ENCODE data around the gene ARL6IP4. TPM values are rescaled to one million over a fixed set of nuclear protein-coding genes. Genes with fewer than 3 reads are reported as not detected.
A peak's percentile ranks its signal among the peaks of the same experiment; 100 is the strongest.
"Not testable (repeated sequence)": the region's sequence is repeated elsewhere in the genome, so short reads cannot be mapped to it uniquely, and the experiment has no call there.

ARL6IP4 gene
- polyA plus RNA-seq, 3 donors from 2014 or later = 131 to 327 (median 245) TPM

DNA sequence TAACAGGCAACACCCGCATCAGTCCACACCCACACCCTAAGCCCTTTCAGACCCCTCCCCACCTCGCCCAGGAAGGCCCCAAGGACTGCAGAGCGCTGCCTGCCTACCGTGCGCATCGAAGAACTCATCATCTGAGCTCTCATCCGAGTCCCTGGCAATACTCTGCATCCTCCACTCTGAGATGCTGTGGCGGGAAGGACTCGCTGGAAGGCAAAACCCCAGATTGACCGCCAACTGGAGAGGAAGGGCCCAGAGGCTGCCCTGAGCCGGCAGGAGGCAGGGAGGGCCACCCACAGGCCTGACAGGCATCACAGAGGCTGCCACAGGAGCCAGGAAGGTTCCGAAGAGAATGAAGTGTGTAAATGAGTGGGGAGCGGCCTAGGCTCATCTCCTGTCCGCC is 23.8 kb downstream of the ARL6IP4 start:
- no peak for DNase-seq
- Mint-ChIP-seq H3K36me3 (peaks cover 0 to 18% (median 6%) of the 10 kb centered on the region in 3 donors), H3K4me1 (no peaks in the 10 kb centered on the region), H3K27ac (no peak overlapping the region), H3K4me3 (no peak overlapping the region), H3K9me3 (no peaks in the 10 kb centered on the region), H3K27me3 (ENCODE audit: low read depth in 3 of 3) (peaks cover 0 to 1% (median 0%) of the 10 kb centered on the region in 3 donors)

DNA sequence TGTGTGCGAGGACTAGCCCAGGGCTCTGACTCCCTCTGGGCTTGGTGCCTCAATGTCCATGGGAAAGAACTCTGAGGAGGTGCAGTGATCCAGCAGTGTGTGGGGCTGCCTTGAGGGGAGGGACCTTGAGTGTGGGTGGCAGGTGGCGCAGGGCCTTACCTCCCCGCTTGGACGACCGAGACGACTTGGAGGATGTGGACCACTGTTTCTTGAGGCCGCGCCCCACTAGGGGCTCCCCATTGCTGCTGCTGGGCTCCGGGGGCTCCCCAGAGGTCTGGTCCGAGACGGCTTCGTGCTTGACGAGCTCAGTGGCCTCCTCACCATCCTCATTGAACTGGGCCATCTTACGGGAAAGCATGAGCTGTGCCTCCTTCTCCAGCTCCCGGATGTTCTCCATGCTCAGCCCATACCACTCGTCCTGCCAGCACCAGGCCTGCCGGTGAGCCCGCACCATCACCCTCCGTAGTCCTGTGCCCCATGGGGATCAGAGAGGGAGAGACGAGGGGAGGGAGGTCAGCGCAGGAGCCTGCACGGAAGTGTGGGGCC is 24.7 kb downstream of the ARL6IP4 start:
- H3K36me3 Mint-ChIP-seq = peaks cover 0 to 23% (median 6%) of the 10 kb centered on the region in 3 donors
- H3K4me1 Mint-ChIP-seq = no peaks in the 10 kb centered on the region
- peaks cover 0 to 1% (median 0%) of the 10 kb centered on the region in 3 donors for H3K27me3 Mint-ChIP-seq (ENCODE audit: low read depth in 3 of 3)
- no peak for DNase-seq
- no peaks in the 10 kb centered on the region for H3K9me3 Mint-ChIP-seq
- H3K27ac Mint-ChIP-seq = no peak overlapping the region
- no peak overlapping the region for H3K4me3 Mint-ChIP-seq

DNA sequence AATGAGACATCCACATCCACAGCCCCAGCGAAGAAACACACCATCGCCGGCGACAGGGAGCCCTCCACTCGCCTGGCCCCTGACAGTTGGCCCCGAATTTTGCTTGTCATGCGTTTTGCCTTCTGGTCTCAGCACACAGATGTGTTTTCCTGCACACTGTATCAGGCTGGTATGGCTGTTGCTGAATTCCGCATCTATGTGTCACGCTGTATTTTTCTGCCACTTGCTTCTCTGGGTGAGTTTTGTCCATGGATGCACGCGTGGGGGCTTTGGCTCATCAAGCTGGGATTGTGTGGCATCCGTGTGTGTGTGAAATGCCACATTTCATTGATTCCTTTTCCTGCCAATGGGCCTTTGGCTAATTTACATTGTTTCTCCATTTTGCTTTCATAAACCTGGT is 26.5 kb downstream of the ARL6IP4 start:
- no peak overlapping the region for H3K27ac Mint-ChIP-seq
- H3K4me1 Mint-ChIP-seq = no peaks in the 10 kb centered on the region
- no peak for DNase-seq
- H3K4me3 Mint-ChIP-seq = no peak overlapping the region
- H3K27me3 Mint-ChIP-seq (ENCODE audit: low read depth in 3 of 3) = peaks cover 0 to 1% (median 0%) of the 10 kb centered on the region in 3 donors
- no peaks in the 10 kb centered on the region for H3K9me3 Mint-ChIP-seq
- peaks cover 0 to 22% (median 4%) of the 10 kb centered on the region in 3 donors for H3K36me3 Mint-ChIP-seq

DNA sequence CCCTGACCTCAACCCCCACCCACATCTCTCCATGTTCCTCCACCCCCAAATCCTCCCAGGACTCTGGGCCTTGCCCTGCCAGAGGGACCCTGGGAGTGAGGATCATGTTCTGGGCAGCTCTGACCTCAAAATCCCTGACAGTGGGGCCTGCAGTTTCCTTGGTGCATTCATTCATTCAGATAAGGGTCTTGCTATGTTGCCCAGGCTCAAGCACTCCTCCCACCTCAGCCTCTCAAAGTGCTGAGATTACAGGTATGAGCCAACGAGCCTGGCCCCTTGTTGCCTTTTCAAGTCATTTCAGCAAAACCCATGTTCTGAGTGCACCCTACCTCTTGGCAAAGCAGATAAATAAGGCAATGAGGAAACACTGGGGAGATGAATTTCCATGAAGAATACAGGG is 29.6 kb downstream of the ARL6IP4 start:
- Mint-ChIP-seq H3K4me1 (peaks cover 1 to 6% of the 10 kb centered on the region in 2 donors), H3K27ac (peak overlapping the region in 2 of 6 donors; percentile 20 to 62), H3K36me3 (peaks cover 0 to 22% (median 4%) of the 10 kb centered on the region in 3 donors), H3K4me3 (no peak overlapping the region), H3K27me3 (ENCODE audit: low read depth in 3 of 3) (peaks cover 0 to 1% (median 0%) of the 10 kb centered on the region in 3 donors), H3K9me3 (no peaks in the 10 kb centered on the region)
- DNase-seq = no peak

DNA sequence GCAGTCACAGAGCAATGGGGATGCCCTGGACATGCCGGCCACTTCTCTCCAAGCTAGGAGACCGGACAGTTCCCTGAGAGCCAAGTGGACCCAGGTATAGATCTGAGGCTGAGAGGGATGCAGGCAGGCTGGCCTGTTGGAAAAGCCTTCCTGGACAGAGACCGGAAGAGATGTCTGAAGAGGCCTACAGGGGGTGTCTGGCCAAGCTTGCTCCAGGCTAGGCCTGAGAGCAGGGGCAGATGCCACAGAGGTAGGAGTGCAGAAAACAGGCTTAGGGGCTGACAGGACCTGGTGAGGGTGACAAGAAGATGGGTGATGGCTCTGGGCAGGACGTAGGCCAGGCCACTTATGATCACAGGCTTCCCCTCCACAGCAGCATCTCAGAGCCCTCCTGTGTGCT is 30.2 kb downstream of the ARL6IP4 start:
- Mint-ChIP-seq H3K36me3 (peaks cover 0 to 22% (median 4%) of the 10 kb centered on the region in 3 donors), H3K9me3 (no peaks in the 10 kb centered on the region), H3K4me3 (no peak overlapping the region), H3K27ac (peak overlapping the region in 1 of 6 donors; percentile 20), H3K27me3 (ENCODE audit: low read depth in 3 of 3) (peaks cover 0 to 1% (median 0%) of the 10 kb centered on the region in 3 donors), H3K4me1 (peaks cover 4 to 10% of the 10 kb centered on the region in 2 donors)
- no peak for DNase-seq

DNA sequence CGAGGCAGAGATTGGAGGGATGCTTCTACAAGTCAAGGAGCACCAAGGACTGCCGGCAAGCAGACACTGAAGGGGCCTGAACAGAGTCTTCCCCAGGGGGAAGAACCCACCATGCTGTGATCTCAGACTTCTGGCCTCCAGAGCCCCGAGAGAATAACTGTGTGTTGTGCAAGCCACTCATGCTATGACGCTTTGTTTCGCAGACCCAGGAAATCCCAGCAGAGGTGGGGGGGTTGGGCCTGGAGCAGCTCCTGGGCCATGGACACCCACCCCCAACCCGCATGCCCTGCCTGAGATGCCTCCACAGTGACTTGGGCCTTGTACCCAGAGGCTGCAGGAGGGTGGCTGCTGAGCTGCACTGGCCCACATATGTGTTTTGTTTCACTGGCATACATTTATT is 31.2 kb downstream of the ARL6IP4 start:
- no peak overlapping the region for H3K4me3 Mint-ChIP-seq
- H3K36me3 Mint-ChIP-seq = peaks cover 0 to 21% (median 4%) of the 10 kb centered on the region in 3 donors
- peaks cover 0 to 1% (median 0%) of the 10 kb centered on the region in 3 donors for H3K27me3 Mint-ChIP-seq (ENCODE audit: low read depth in 3 of 3)
- no peaks in the 10 kb centered on the region for H3K9me3 Mint-ChIP-seq
- peaks cover 5 to 10% of the 10 kb centered on the region in 2 donors for H3K4me1 Mint-ChIP-seq
- DNase-seq = no peak
- H3K27ac Mint-ChIP-seq = no peak overlapping the region

DNA sequence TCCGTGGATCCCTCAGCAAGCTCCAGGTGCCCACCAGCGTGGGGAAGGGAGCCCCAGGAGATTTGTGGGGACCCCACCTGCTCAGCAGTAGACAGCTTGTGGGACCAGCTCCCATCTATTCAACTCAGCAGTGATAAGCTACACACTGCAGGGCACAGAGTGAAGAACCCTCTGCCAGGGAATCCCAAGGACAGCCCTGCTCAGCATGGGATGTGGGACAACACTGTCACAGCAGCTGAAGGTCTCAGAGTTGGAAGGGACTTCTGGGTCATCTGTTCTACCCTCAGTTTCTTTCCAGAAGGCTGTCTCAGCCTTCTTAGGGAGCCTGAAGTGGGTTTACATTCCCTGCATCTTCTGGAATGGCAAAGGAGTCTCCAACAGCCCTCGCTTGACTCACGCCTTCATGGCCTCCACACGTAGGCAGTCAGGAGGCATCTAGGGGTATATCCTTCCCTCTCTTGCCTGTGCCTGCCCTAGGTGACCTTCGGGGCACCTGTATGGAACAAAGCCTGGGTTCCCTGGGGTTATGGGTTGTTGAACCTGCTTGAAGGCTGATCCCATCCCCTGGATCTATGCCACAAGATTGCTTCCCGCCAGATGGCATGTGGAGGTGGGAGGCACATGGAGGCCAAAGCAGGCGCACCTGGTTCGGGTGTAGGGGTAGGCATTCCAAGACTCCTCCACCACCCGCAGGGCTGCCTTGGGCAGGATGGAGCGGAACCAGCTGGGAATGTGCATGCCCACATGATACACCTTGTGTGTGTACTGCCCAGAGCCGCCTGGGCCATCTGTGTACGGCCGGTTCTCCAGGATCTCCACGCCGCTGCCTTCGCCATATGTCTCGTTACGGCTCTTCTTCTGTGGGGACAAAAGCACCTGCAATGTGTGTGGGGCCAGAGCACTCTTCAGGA is 33.0 kb downstream of the ARL6IP4 start:
- no peaks in the 10 kb centered on the region for H3K27me3 Mint-ChIP-seq (ENCODE audit: low read depth in 3 of 3)
- H3K9me3 Mint-ChIP-seq = no peaks in the 10 kb centered on the region
- H3K4me3 Mint-ChIP-seq = no peak overlapping the region
- H3K4me1 Mint-ChIP-seq = peaks cover 8 to 20% of the 10 kb centered on the region in 2 donors
- H3K36me3 Mint-ChIP-seq = peaks cover 0 to 10% (median 4%) of the 10 kb centered on the region in 3 donors
- H3K27ac Mint-ChIP-seq = no peak overlapping the region
- no peak for DNase-seq

DNA sequence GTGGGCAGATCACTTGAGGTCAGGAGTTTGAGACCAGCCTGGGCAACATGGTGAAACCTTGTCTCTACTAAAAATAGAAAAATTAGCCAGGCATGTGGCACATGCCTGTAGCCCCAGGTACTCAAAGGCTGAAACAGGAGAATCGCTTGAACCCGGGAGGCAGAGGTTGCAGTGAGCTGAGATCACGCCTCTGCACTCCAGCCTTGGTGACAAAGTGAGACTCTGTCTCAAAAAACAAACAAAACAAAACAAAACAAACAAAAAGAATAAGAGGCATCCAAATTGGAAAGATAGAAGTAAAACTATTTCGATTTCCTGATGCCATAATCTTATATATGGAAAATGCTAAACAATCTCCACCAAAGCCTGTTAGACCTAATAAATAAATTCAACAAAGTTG is 34.0 kb downstream of the ARL6IP4 start:
- not testable (repeated sequence) for H3K27me3 Mint-ChIP-seq (ENCODE audit: low read depth in 3 of 3); H3K36me3 Mint-ChIP-seq; H3K9me3 Mint-ChIP-seq; H3K4me3 Mint-ChIP-seq; H3K27ac Mint-ChIP-seq; DNase-seq
- peaks cover 14 to 26% of the 10 kb centered on the region in 2 donors for H3K4me1 Mint-ChIP-seq

DNA sequence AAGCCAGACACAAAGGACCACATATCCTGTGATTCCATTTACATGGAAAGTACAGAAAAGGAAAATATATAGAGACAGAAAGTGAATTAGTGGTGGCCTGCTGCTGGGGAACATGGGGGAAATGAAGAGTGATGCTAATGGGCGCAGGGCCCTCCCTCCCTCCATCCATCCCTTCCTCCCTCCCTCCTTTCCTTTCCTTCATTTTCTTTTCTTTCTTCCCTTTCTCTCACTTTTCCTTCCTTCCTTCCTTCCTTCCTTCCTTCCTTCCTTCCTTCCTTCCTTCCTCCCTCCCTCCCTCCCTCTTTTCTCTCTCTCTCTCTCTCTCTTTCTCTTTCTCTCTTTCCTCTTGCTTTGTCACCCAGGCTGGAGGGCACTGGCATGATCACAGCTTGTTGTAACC is 37.3 kb downstream of the ARL6IP4 start:
- Mint-ChIP-seq H3K9me3 (no peaks in the 10 kb centered on the region), H3K27me3 (ENCODE audit: low read depth in 3 of 3) (no peaks in the 10 kb centered on the region), H3K4me3 (no peak overlapping the region), H3K36me3 (no peaks in the 10 kb centered on the region), H3K27ac (peak overlapping the region in 4 of 6 donors; percentile 35 to 90 (median 62)), H3K4me1 (peaks cover 21 to 34% of the 10 kb centered on the region in 2 donors)
- DNase-seq = no peak

DNA sequence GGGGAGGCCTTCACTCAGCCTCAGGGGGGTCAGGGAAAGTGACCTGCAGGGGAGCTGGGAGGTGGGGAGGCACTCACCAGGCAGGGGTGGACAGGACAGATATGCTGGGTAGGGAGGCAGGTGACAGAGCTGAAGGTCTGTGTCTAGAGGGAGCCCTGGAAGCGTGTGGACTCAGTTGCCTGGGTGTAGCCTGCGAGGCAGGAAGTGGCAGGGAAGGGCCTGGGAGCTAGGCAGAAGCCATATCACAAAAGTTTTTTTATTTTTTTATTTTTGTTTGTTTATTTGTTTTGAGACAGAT is 39.3 kb downstream of the ARL6IP4 start:
- Mint-ChIP-seq H3K9me3 (no peaks in the 10 kb centered on the region), H3K4me1 (peaks cover 24 to 31% of the 10 kb centered on the region in 2 donors), H3K36me3 (no peaks in the 10 kb centered on the region), H3K4me3 (no peak overlapping the region), H3K27ac (peak overlapping the region in 4 of 6 donors; percentile 49 to 71 (median 58)), H3K27me3 (ENCODE audit: low read depth in 3 of 3) (no peaks in the 10 kb centered on the region)
- no peak for DNase-seq

DNA sequence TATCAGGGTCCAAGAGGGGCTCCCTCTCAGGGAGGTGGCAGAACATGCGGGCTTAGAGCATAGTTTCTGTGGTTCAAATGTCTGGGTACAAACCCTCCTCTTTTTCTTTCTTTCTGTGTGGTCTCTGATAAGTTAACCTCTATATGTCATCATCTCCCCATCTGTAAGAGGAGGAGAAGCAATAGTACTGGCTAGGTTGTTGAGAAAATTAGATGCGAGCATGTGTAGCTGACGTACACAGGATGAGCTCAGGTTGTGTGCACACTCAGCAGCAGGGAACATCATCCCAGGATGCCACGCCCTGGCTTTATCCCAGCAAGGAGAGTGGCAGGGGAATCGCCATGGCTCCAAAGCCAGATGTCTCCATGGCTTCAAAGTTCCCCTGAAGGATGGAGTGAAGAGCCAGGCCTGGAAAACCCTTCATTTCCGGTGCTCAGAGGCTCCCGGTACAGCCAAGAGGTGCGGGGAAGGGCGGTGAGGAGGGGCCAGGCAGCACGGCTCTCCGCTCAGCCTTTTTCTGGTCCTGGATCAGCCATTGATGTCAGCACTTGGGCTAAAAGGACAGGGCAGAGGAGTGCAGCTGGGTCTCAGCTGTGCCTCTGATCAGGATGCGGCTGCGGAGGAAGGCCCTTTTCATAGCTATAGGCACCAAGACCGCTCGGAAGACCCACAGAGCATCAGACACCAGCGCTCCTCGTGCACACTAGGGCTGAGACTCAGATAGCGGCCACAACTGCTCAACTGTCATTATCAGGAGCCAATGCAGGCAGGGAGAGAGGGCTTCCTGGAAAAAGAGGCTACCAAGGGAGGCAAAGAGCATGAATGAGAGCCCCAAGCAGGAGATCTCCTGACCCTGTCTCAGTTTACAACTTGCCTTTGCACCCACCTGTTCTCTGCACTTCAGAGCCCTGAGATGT is 41.5 kb downstream of the ARL6IP4 start:
- H3K9me3 Mint-ChIP-seq = no peaks in the 10 kb centered on the region
- H3K4me3 Mint-ChIP-seq = no peak overlapping the region
- no peak for DNase-seq
- no peaks in the 10 kb centered on the region for H3K36me3 Mint-ChIP-seq
- no peaks in the 10 kb centered on the region for H3K27me3 Mint-ChIP-seq (ENCODE audit: low read depth in 3 of 3)
- H3K4me1 Mint-ChIP-seq = peaks cover 22 to 24% of the 10 kb centered on the region in 2 donors
- peak overlapping the region in 1 of 6 donors; percentile 45 for H3K27ac Mint-ChIP-seq

DNA sequence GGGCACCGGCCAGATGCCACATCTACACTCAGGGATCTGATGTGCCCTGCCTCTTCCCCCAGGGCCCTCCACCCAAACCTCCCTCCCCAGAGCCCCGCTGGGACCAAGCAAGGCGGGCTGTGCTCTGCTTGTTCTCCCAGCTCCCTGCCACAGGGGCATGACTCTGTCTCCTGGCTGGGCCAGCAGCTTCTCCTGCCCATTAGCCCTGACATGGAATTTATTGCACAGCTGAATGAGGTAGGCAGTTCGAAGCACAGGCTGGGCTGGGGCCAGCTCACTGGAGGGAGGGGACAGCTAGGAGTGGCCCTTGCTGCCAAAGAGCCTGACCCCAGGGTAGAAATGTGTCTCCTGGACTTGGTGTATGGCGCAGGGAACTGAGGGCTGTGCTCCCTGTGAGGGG is 42.4 kb downstream of the ARL6IP4 start:
- no peak for DNase-seq
- H3K27me3 Mint-ChIP-seq (ENCODE audit: low read depth in 3 of 3) = no peaks in the 10 kb centered on the region
- no peaks in the 10 kb centered on the region for H3K36me3 Mint-ChIP-seq
- H3K9me3 Mint-ChIP-seq = no peaks in the 10 kb centered on the region
- H3K4me3 Mint-ChIP-seq = no peak overlapping the region
- H3K27ac Mint-ChIP-seq = no peak overlapping the region
- H3K4me1 Mint-ChIP-seq = peaks cover 18 to 20% of the 10 kb centered on the region in 2 donors

DNA sequence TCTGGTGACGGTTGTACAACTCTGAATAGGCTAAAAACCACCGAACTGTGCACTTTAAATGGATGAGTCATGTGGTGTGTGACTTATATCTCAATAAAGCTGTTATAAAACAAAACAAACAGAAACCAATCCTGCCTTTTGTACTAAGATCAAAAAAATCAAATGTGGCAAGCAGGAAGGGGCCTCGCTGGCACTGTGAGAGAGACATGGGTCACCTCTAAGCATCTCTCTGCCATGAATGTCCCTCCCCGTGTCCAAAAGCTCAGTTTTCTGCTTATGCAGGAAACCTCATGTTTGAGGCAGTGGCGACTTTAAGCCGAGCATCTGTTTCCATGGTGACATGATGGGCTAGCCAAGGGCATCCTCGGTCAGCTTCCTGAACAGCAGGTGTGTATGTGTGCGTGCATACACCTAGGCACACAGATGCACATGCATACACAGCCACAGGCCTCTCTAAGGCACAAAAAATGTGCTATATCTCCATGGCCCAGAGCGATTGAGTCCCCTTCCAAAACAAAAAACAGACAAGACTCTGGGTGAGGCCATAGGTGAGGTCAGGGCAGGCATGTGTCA is 44.4 kb downstream of the ARL6IP4 start:
- Mint-ChIP-seq H3K27me3 (ENCODE audit: low read depth in 3 of 3) (no peaks in the 10 kb centered on the region), H3K4me3 (no peak overlapping the region), H3K4me1 (peaks cover 4 to 10% of the 10 kb centered on the region in 2 donors), H3K27ac (peak overlapping the region in 5 of 6 donors; percentile 41 to 73 (median 64)), H3K36me3 (peaks cover 0 to 4% (median 4%) of the 10 kb centered on the region in 3 donors), H3K9me3 (no peaks in the 10 kb centered on the region)
- DNase-seq = peak in 1 of 3 donors; percentile 6
